Spleen (tissue), 11 donors: ENCODE data around the gene RNF7. TPM values are rescaled to one million over a fixed set of nuclear protein-coding genes. Genes with fewer than 3 reads are reported as not detected.

Source experiments
- DNase-seq: peaks from one replicate; pipeline ENCODE4 v3.0.0-alpha.2; 2020
- H3K27ac ChIP-seq, 8 donors: fragments of 200-600 bp; sonication (generic) in 7 of 8; 1 replicate in 4 of 8; 2 replicates in 4 of 8; pipeline versions ENCODE4 v1.5.0 to v1.8.0; 2016 to 2021; ENCODE audit warnings: inconsistent platforms in 4 of 8, mild to moderate bottlenecking in 4 of 8, moderate library complexity in 1 of 8
- H3K27me3 ChIP-seq, 7 donors: fragments of 200-600 bp; sonication (generic) in 6 of 7; replicated peaks in 1 of 7; 1 replicate in 4 of 7; 2 replicates in 3 of 7; pipeline versions ENCODE4 v1.5.0 to v1.8.0; 2016 to 2021; ENCODE audit warnings: inconsistent platforms in 3 of 7, mild to moderate bottlenecking in 1 of 7
- H3K36me3 ChIP-seq, 6 donors: fragments of 200-600 bp; sonication (generic) in 5 of 6; 1 replicate in 4 of 6; 2 replicates in 2 of 6; pipeline versions ENCODE4 v1.5.0 to v1.8.0; 2016 to 2021; ENCODE audit warnings: inconsistent platforms in 2 of 6
- H3K4me1 ChIP-seq, 6 donors: fragments of 200-600 bp; sonication (generic) in 5 of 6; 1 replicate in 3 of 6; 2 replicates in 3 of 6; pipeline versions ENCODE4 v1.5.0 to v1.8.0; 2016 to 2021; ENCODE audit warnings: inconsistent platforms in 3 of 6
- H3K4me3 ChIP-seq, 8 donors: fragments of 200-600 bp; sonication (generic) in 7 of 8; 1 replicate in 4 of 8; 2 replicates in 4 of 8; pipeline versions ENCODE4 v1.5.0 to v1.8.0; 2016 to 2021; ENCODE audit warnings: inconsistent platforms in 4 of 8, mild to moderate bottlenecking in 4 of 8, moderate library complexity in 2 of 8
- H3K9me3 ChIP-seq, 8 donors: fragments of 200-600 bp; sonication (generic) in 7 of 8; 1 replicate in 4 of 8; 2 replicates in 4 of 8; pipeline versions ENCODE4 v1.5.0 to v1.8.0; 2016 to 2021; ENCODE audit warnings: inconsistent platforms in 4 of 8
- CTCF ChIP-seq, 11 experiments: fragments of 200-600 bp in 7 of 11; fragments of 450-650 bp in 4 of 11; sonication (generic) in 4 of 11; IDR thresholded peaks in 8 of 11; conservative IDR thresholded peaks in 3 of 11; 1 replicate in 7 of 11; 2 replicates in 4 of 11; pipeline versions ENCODE4 v1.4.0 to v1.8.0; 2016 to 2021; ENCODE audit warnings: antibody characterized with exemption in 11 of 11, inconsistent platforms in 4 of 11, mild to moderate bottlenecking in 1 of 11
- POLR2A ChIP-seq, 3 donors: fragments of 450-650 bp; IDR thresholded peaks; one replicate each; pipeline ENCODE4 v1.5.1; 2017; ENCODE audit warnings: antibody characterized with exemption in 3 of 3, mild to moderate bottlenecking in 1 of 3
- POLR2AphosphoS5 ChIP-seq, 3 donors: sonication (generic); formaldehyde crosslinking; IDR thresholded peaks; one replicate each; pipeline ENCODE4 v1.5.1; 2017; ENCODE audit warnings: antibody characterized with exemption in 3 of 3
- WGBS, 5 donors: extraction: QIAGEN DNeasy Blood & Tissue Kit in 3 of 5; methylation state at CpG; one replicate each; pipeline versions ENCODE4 v1.1.5 to v1.1.7; 2013 to 2018; 5-methylcytosine and 5-hydroxymethylcytosine counted together
- intact Hi-C: fragments of 100-400 bp; cut with DNase I; formaldehyde crosslinking; loops from one replicate; pipeline ENCODE4 v1.15.0; 2023; ENCODE audit warnings: low total_unique reads
- polyA plus RNA-seq, 3 donors: library from polyadenylated mRNA; stranded (reverse); fragments of 200-250 nt; gene quantifications; one replicate each; pipeline ENCODE4 v1.2.1, GENCODE V29; 2013
- total RNA-seq, 7 donors: library from RNA; depleted of rRNA in 3 of 7; stranded (reverse); fragments of >200 nt in 3 of 7; fragmentation: NEBNext Ultra II Directional in 4 of 7; extraction: Animal tissue kit (Norgen Biotek cat#: 25700) in 4 of 7; gene quantifications; one replicate each; pipeline versions ENCODE4 v1.1.0 to v1.2.1, GENCODE V29; 2016 to 2021
- donor health status: healthy with polysubstance abuse.
- donor health status: DM: no; HTN: no; CAD: no; lungs with moderate emphysema.
- donor health status: DM: no; HTN: no; CAD: no.
- donor health status: Bipolar disorder and iron deficiency.
- donor health status: healthy.
- donor health status: DM: no; HTN: no; CAD: no.
- donor health status: DM: yes; HTN: yes; CAD: no.

The RNF7 gene
- total and polyA plus RNA-seq, 10 donors, result 42.5 to 117 (median 61.6) TPM

GRCh38 chr3:141767066-141767465, 29.0 kb downstream of the RNF7 start:
- DNase-seq, result no peak
- intact Hi-C loops, result no loop called here
- WGBS, 5 donors, result 73 to 85% (median 77%) methylated on average over 2 of the region's 2 CpGs
- no peaks in the 10 kb centered on the region for H3K36me3 ChIP-seq
- no peaks in the 10 kb centered on the region for H3K9me3 ChIP-seq
- H3K4me1 ChIP-seq, result peaks cover 0 to 4% (median 0%) of the 10 kb centered on the region in 6 donors
- H3K27ac ChIP-seq, result no peak overlapping the region
- H3K4me3 ChIP-seq, result no peak overlapping the region
- no peaks in the 10 kb centered on the region for H3K27me3 ChIP-seq
- TF ChIP-seq POLR2AphosphoS5 (IDR thresholded peaks at IDR 0.05) (no peak), CTCF (IDR thresholded peaks at IDR 0.05 in 8 of 11, conservative IDR thresholded peaks at IDR 0.05 in 3 of 11) (no peak), POLR2A (IDR thresholded peaks at IDR 0.05) (no peak)

DNA sequence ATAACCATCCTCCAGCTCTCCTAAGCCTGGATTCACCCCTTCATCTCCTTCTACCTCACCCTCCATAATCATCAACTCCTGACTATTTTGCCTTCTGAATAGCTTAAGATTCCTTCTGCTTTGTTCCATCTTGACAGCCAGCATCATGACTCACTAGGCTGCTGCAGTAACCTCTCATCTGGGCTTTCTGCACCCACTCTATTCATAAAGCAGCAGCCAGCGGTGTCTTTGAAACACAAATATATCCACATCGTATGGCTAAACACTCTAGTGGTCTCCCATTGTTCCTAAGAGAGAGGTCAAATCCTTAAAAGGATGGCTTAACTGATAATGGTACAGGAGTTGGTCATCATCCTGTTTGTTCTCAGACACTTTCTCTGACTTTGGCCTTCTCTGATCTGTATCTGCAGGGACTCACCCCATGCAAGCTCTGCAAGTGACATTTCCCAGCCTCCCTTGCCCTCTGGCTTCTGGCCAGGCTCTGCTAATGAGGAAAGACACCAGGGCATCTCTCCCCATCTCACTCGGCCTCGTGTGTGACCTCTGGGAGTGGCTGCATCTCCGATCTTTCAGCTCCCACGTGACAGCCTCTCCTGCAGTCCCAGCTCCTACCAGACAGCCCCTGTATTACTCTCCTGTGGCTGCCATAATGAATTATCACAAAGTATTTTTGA, 31.3 kb downstream of the RNF7 start:
- Histone ChIP-seq H3K4me1 (peaks cover 0 to 4% (median 0%) of the 10 kb centered on the region in 6 donors), H3K4me3 (no peak overlapping the region), H3K36me3 (no peaks in the 10 kb centered on the region), H3K27ac (no peak overlapping the region), H3K9me3 (no peaks in the 10 kb centered on the region), H3K27me3 (no peaks in the 10 kb centered on the region)
- no peak for DNase-seq
- 72 to 80% (median 73%) methylated on average over 6 of the region's 6 CpGs for WGBS, 5 donors
- no peak for TF ChIP-seq POLR2AphosphoS5 (IDR thresholded peaks at IDR 0.05)
- TF ChIP-seq POLR2A (IDR thresholded peaks at IDR 0.05), result no peak
- intact Hi-C loops, result no loop called here

DNA sequence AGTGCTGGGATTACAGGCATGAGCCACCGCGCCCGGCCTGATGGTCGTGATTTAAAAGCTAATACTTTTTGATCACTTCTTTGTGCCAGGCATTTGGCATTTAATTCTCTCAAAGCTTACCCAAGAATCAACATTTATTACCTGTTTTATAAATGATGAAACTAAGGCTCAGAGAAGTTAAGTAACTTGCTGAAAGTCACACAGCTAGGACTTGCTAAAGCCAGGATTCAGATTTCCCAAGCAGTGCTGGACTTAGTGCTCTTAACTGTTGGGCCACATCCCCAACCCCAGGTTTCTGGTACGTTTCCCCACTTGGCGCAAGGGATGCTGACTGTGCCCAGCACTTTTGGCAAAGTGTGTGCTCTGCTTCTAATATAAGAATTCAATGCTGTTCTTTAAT, 35.6 kb downstream of the RNF7 start:
- Histone ChIP-seq H3K36me3 (no peaks in the 10 kb centered on the region), H3K27me3 (no peaks in the 10 kb centered on the region), H3K27ac (no peak overlapping the region), H3K4me1 (no peaks in the 10 kb centered on the region), H3K4me3 (no peak overlapping the region), H3K9me3 (no peaks in the 10 kb centered on the region)
- TF ChIP-seq POLR2A (IDR thresholded peaks at IDR 0.05), result no peak
- TF ChIP-seq POLR2AphosphoS5 (IDR thresholded peaks at IDR 0.05), result no peak
- TF ChIP-seq CTCF (IDR thresholded peaks at IDR 0.05 in 8 of 11, conservative IDR thresholded peaks at IDR 0.05 in 3 of 11), result no peak
- no peak for DNase-seq
- WGBS, 5 donors, result 93 to 96% (median 95%) methylated on average over 6 of the region's 6 CpGs
- intact Hi-C loops, result no loop called here

- no peaks in the 10 kb centered on the region for H3K9me3 ChIP-seq
- DNase-seq, result no peak
- TF ChIP-seq POLR2A (IDR thresholded peaks at IDR 0.05) (no peak), POLR2AphosphoS5 (IDR thresholded peaks at IDR 0.05) (no peak), CTCF (IDR thresholded peaks at IDR 0.05 in 8 of 11, conservative IDR thresholded peaks at IDR 0.05 in 3 of 11) (no peak)
- H3K27ac ChIP-seq, result no peak overlapping the region
- no peaks in the 10 kb centered on the region for H3K4me1 ChIP-seq
- WGBS, 5 donors, result 92 to 94% (median 93%) methylated on average over 14 of the region's 14 CpGs
- intact Hi-C loops, result no loop called here
- no peak overlapping the region for H3K4me3 ChIP-seq
- H3K36me3 ChIP-seq, result no peaks in the 10 kb centered on the region
- H3K27me3 ChIP-seq, result no peaks in the 10 kb centered on the region
Observed at GRCh38 chr3:141776376-141776775, 38.3 kb downstream of the RNF7 start.
